DOHH2 (cell line): ENCODE results near the gene CPA2.

Source experiments
- EZH2phosphoT487 ChIP-seq: fragments of 200-600 bp; sonication (generic); IDR thresholded peaks from 2 replicates; pipeline ENCODE4 v1.6.1; 2017; ENCODE audit warnings: borderline replicate concordance, mild to moderate bottlenecking, antibody characterized with exemption, low read length, moderate library complexity, mixed read lengths
- TF ChIP-seq, protein P1 (sequence below): fragments of 200-600 bp; sonication (generic); IDR thresholded peaks from one replicate; pipeline ENCODE4 v1.5.1; 2014; ENCODE audit warnings: antibody characterized with exemption, mild to moderate bottlenecking, low read depth, low read length; ENCODE audit not compliant: poor library complexity, severe bottlenecking

DNA sequence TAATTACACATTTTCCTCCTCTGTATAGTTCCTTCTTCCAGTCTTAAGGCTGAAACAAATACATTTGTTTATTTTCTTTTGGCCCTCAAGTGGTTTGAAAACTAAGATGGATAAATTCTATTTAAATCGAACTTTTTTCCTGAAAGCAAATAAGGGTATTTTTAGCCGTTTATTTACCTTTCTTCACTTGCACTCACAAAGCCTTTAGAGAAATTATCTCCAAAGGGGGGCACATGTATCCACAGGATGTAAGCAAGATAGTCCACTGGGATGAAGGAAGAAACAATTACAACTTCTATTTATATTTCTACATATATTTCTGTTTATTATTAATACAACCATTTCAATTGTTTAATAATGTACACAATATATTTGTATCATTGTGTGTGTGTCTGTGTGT, 36.5 kb downstream of the CPA2 start:
- TF ChIP-seq, protein P1, sequence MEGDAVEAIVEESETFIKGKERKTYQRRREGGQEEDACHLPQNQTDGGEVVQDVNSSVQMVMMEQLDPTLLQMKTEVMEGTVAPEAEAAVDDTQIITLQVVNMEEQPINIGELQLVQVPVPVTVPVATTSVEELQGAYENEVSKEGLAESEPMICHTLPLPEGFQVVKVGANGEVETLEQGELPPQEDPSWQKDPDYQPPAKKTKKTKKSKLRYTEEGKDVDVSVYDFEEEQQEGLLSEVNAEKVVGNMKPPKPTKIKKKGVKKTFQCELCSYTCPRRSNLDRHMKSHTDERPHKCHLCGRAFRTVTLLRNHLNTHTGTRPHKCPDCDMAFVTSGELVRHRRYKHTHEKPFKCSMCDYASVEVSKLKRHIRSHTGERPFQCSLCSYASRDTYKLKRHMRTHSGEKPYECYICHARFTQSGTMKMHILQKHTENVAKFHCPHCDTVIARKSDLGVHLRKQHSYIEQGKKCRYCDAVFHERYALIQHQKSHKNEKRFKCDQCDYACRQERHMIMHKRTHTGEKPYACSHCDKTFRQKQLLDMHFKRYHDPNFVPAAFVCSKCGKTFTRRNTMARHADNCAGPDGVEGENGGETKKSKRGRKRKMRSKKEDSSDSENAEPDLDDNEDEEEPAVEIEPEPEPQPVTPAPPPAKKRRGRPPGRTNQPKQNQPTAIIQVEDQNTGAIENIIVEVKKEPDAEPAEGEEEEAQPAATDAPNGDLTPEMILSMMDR, result no peak
- no peak for TF ChIP-seq EZH2phosphoT487
